Heart right ventricle (tissue), 16 donors: ENCODE data around the gene CDK1. TPM values are rescaled to one million over a fixed set of nuclear protein-coding genes. Genes with fewer than 3 reads are reported as not detected.

Source experiments
- ATAC-seq, 8 donors: fragments of 200-7000 bp; cut with Tn5 transposase; one replicate each; pipeline ENCODE4 v1.9.1; 2020; ENCODE audit warnings: mild to moderate bottlenecking in 8 of 8, moderate library complexity in 8 of 8, moderate number of reproducible peaks in 1 of 8
- DNase-seq, 2 donors: peaks; one replicate each; pipeline ENCODE4 v3.0.0-alpha.2; 2020
- H3K27ac ChIP-seq, 10 donors: fragments of 200-600 bp; sonication (generic) in 2 of 10; one replicate each; pipeline versions ENCODE4 v1.5.0 to v1.8.0; 2020 to 2022; ENCODE audit warnings: mild to moderate bottlenecking in 3 of 10
- H3K27me3 ChIP-seq, 7 donors: fragments of 200-600 bp; one replicate each; pipeline ENCODE4 v1.8.0; 2021 to 2022; ENCODE audit warnings: mild to moderate bottlenecking in 2 of 7
- H3K36me3 ChIP-seq, 9 donors: fragments of 200-600 bp; sonication (generic) in 1 of 9; one replicate each; pipeline versions ENCODE4 v1.5.0 to v1.8.0; 2020 to 2022; ENCODE audit warnings: mild to moderate bottlenecking in 2 of 9
- H3K4me1 ChIP-seq, 9 donors: fragments of 200-600 bp; sonication (generic) in 1 of 9; one replicate each; pipeline versions ENCODE4 v1.5.0 to v1.8.0; 2020 to 2022; ENCODE audit warnings: mild to moderate bottlenecking in 4 of 9
- H3K4me3 ChIP-seq, 10 donors: fragments of 200-600 bp; sonication (generic) in 2 of 10; one replicate each; pipeline versions ENCODE4 v1.5.0 to v1.8.0; 2020 to 2022; ENCODE audit warnings: mild to moderate bottlenecking in 7 of 10, moderate library complexity in 2 of 10
- H3K9me3 ChIP-seq, 11 donors: fragments of 200-600 bp in 10 of 11; sonication (generic) in 2 of 11; one replicate each; pipeline versions ENCODE4 v1.5.0 to v1.8.0; 2013 to 2022; ENCODE audit warnings: mild to moderate bottlenecking in 2 of 11, control low read depth in 1 of 11, moderate library complexity in 1 of 11
- CTCF ChIP-seq, 9 donors: fragments of 200-600 bp; sonication (generic) in 2 of 9; IDR thresholded peaks; one replicate each; pipeline versions ENCODE4 v1.5.0 to v1.8.0; 2021 to 2022; ENCODE audit warnings: antibody characterized with exemption in 9 of 9, mild to moderate bottlenecking in 5 of 9, moderate library complexity in 1 of 9
- WGBS, 2 donors: extraction: QIAGEN DNeasy Blood & Tissue Kit; methylation state at CpG; one replicate each; pipeline ENCODE4 v1.1.7; 2013; ENCODE audit warnings: inconsistent platforms in 1 of 2; 5-methylcytosine and 5-hydroxymethylcytosine counted together
- intact Hi-C, 10 donors: fragments of 100-400 bp; cut with DNase I; formaldehyde crosslinking; loops; one replicate each; pipeline versions ENCODE4 v1.11.1 to v1.14.2; 2022
- polyA plus RNA-seq, 2 donors: library from polyadenylated mRNA; stranded (reverse); fragments of 200-250 nt; gene quantifications; one replicate each; pipeline ENCODE4 v1.2.3, GENCODE V29; 2013
- total RNA-seq, 10 donors: library from RNA; stranded (reverse); fragmentation: NEBNext Ultra II Directional in 3 of 10; extraction: Animal tissue kit (Norgen Biotek cat#: 25700) in 3 of 10; gene quantifications; one replicate each; pipeline versions ENCODE4 v1.2.1 to v1.2.4, GENCODE V29; 2021 to 2023
- donor health status: Arrhythmogenic right ventricular cardiomyopathy.
- donor health status: ischemic (EF 13 %, LVEDD 7.1; RV severe dilation, severe dysfunction).
- donor health status: healthy with polysubstance abuse.
- donor health status: DM: no; HTN: yes; CAD: no.
- donor health status: DM: no; HTN: no; CAD: no.
- donor health status: ischemic (EF 25% LVEDD 6.9; RV normal size, moderate dysfunction).
- donor health status: ischemic (EF 25% LVEDD 5.7; RV mildly dilated, moderate dysfunction).
- donor health status: healthy.
- donor health status: DM: yes; HTN: yes; CAD: no.
- donor health status: Ischemic cardiomyopathy.
- donor health status: ischemic (EF 35%, LVEDD 5.7; RV mildly dilated, moderate dysfunction).
- donor health status: nonischemic (EF 11% LVEDD 7.7; RV severe dilation, severe dysfunction).
- donor health status: DM: yes; HTN: yes; CAD: no.
- donor health status: PGD.
- donor health status: ischemic (EF 29% LVEDD 5.4; RV normal size, mild dysfunction).
- donor health status: nonischemic (EF 23%, LVEDD 6.1; RV moderate dilation, normal function).

The CDK1 gene
- total and polyA plus RNA-seq, 12 donors: 0.27 to 8.6 (median 1.0) TPM

GRCh38 chr10:60816628-60817397, 38.5 kb downstream of the CDK1 start:
- peak overlapping the region in 4 of 10 donors; percentile 2 to 20 (median 13) for H3K4me3 ChIP-seq

GRCh38 chr10:60817398-60817805, 39.1 kb downstream of the CDK1 start:
- H3K4me1 ChIP-seq: peaks cover 0 to 41% (median 20%) of the 10 kb centered on the region in 9 donors
- H3K9me3 ChIP-seq: no peaks in the 10 kb centered on the region
- peak overlapping the region in 5 of 10 donors; percentile 22 to 56 (median 34) for H3K27ac ChIP-seq
- H3K27me3 ChIP-seq: no peaks in the 10 kb centered on the region
- intact Hi-C loops: loop anchor here (2.0 to 10.0 kb wide), 13 partner anchors 125 to 917 kb away; partner anchors contain the start of gene RHOBTB1 (in 1 of the 10)
- ATAC-seq: peak in 6 of 8 donors; percentile 19 to 52 (median 32)
- WGBS, 2 donors: 80 to 83% methylated on average over 4 of the region's 4 CpGs
- DNase-seq: no peak
- no peaks in the 10 kb centered on the region for H3K36me3 ChIP-seq
- TF ChIP-seq CTCF (IDR thresholded peaks at IDR 0.05): no peak
- no peak overlapping the region for H3K4me3 ChIP-seq

More at GRCh38 chr10:60816628-60817397, 38.5 kb downstream of the CDK1 start:
- Histone ChIP-seq H3K27ac (peak overlapping the region in 5 of 10 donors; percentile 22 to 56 (median 34)), H3K4me1 (peaks cover 0 to 41% (median 20%) of the 10 kb centered on the region in 9 donors), H3K27me3 (no peaks in the 10 kb centered on the region), H3K36me3 (no peaks in the 10 kb centered on the region), H3K9me3 (no peaks in the 10 kb centered on the region)
- TF ChIP-seq CTCF (IDR thresholded peaks at IDR 0.05): peak; percentile 55 to 92 (median 82)
- ATAC-seq (peak; percentile 76 to 95 (median 90)), DNase-seq (peak in 1 of 2 donors; percentile 72)
- intact Hi-C loops: loop anchor here (1.0 to 10.0 kb wide), 15 partner anchors 125 to 918 kb away; partner anchors contain the start of gene RHOBTB1 (in 1 of the 10)
- WGBS, 2 donors: 16 to 22% methylated on average over 5 of the region's 5 CpGs

- DNase-seq (no peak), ATAC-seq (no peak)
- peak overlapping the region in 4 of 10 donors; percentile 5 to 46 (median 38) for H3K27ac ChIP-seq
- H3K27me3 ChIP-seq: no peaks in the 10 kb centered on the region
- H3K4me1 ChIP-seq: peaks cover 0 to 41% (median 20%) of the 10 kb centered on the region in 9 donors
- H3K4me3 ChIP-seq: no peak overlapping the region
- no peaks in the 10 kb centered on the region for H3K36me3 ChIP-seq
- intact Hi-C loops: loop anchor here (2.0 to 10.0 kb wide), 11 partner anchors 124 to 917 kb away; partner anchors contain the start of gene RHOBTB1 (in 1 of the 10)
- no peaks in the 10 kb centered on the region for H3K9me3 ChIP-seq
- WGBS, 2 donors: 44 to 52% methylated on average over 3 of the region's 3 CpGs
- no peak for TF ChIP-seq CTCF (IDR thresholded peaks at IDR 0.05)
These were observed 40.0 kb downstream of the CDK1 start for GRCh38 chr10:60818134-60818770.

- no peak overlapping the region for H3K4me3 ChIP-seq
- no peak for ATAC-seq
- peaks cover 0 to 41% (median 20%) of the 10 kb centered on the region in 9 donors for H3K4me1 ChIP-seq
- no peaks in the 10 kb centered on the region for H3K36me3 ChIP-seq
- no peaks in the 10 kb centered on the region for H3K9me3 ChIP-seq
- DNase-seq: no peak
- peak overlapping the region in 1 of 10 donors; percentile 46 for H3K27ac ChIP-seq
- no peak for TF ChIP-seq CTCF (IDR thresholded peaks at IDR 0.05)
- whole genome bisulfite sequencing, 2 donors: 85 to 86% methylated on average over 6 of the region's 6 CpGs
- intact Hi-C loops: loop anchor here (2.0 to 10.0 kb wide), 11 partner anchors 123 to 916 kb away; partner anchors contain the start of gene RHOBTB1 (in 1 of the 10)
- no peaks in the 10 kb centered on the region for H3K27me3 ChIP-seq
These were observed 41.0 kb downstream of the CDK1 start for GRCh38 chr10:60819271-60819670.
